ENCODE data around the gene IDUA.
"Not testable (repeated sequence)": the region's sequence is repeated elsewhere in the genome, so short reads cannot be mapped to it uniquely, and the experiment has no call there.

The IDUA gene

GRCh38 chr4:967113-968104, 19.4 kb upstream of the IDUA start:
- DNase-seq (ENCODE audit: low spot score): no peak

- DNase-seq (ENCODE audit: low spot score): no peak
Observed at GRCh38 chr4:968221-968620, 18.6 kb upstream of the IDUA start.

GRCh38 chr4:968621-969394, 18.0 kb upstream of the IDUA start:
- DNase-seq (ENCODE audit: low spot score): no peak

- no peak for DNase-seq (ENCODE audit: low spot score)
Observed at GRCh38 chr4:970046-970745, 16.6 kb upstream of the IDUA start.

- DNase-seq (ENCODE audit: low spot score): no peak
Observed at GRCh38 chr4:970854-971520, 15.9 kb upstream of the IDUA start.

- DNase-seq (ENCODE audit: low spot score): no peak
Observed at GRCh38 chr4:971666-972500, 15.0 kb upstream of the IDUA start.

- peak; percentile 63 for DNase-seq (ENCODE audit: low spot score)
Observed at GRCh38 chr4:972651-973424, 14.0 kb upstream of the IDUA start.

- peak; percentile 98 for DNase-seq (ENCODE audit: low spot score)
Observed at GRCh38 chr4:973431-974397, 13.1 kb upstream of the IDUA start, which contains the start of gene DGKQ. TSS of gene DGKQ (minus strand) at chr4:973569. CDS start at chr4:973482, 87 bp downstream.

- DNase-seq (ENCODE audit: low spot score): no peak
Observed at GRCh38 chr4:974668-975067, 12.2 kb upstream of the IDUA start.

GRCh38 chr4:976016-976415, 10.8 kb upstream of the IDUA start:
- DNase-seq (ENCODE audit: low spot score): not testable (repeated sequence)

- DNase-seq (ENCODE audit: low spot score): no peak
Observed at GRCh38 chr4:978957-979701, 7.7 kb upstream of the IDUA start.

GRCh38 chr4:982291-982690, 4.6 kb upstream of the IDUA start:
- no peak for DNase-seq (ENCODE audit: low spot score)

- no peak for DNase-seq (ENCODE audit: low spot score)
Observed at GRCh38 chr4:982814-983213, 4.0 kb upstream of the IDUA start.

- DNase-seq (ENCODE audit: low spot score): no peak
Observed at GRCh38 chr4:984336-985054, 2.3 kb upstream of the IDUA start.

GRCh38 chr4:985123-985830, 1.6 kb upstream of the IDUA start:
- DNase-seq (ENCODE audit: low spot score): peak; percentile 70

- DNase-seq (ENCODE audit: low spot score): no peak
Observed at GRCh38 chr4:986428-986878, 391 bp upstream of the IDUA start.
